HL-60 (cell line): ENCODE measurements around the gene OR5H2.

Source experiments
- GABPA ChIP-seq: IDR thresholded peaks from 2 replicates; pipeline ENCODE4 v1.6.1; 2012; ENCODE audit warnings: low read depth
- POLR2AphosphoS5 ChIP-seq: IDR thresholded peaks from 2 replicates; pipeline ENCODE4 v1.6.1; 2012; ENCODE audit warnings: low read depth
- SPI1 ChIP-seq: IDR thresholded peaks from 2 replicates; pipeline ENCODE4 v1.6.1; 2012; ENCODE audit warnings: low read depth, mild to moderate bottlenecking, borderline replicate concordance
- TF ChIP-seq, protein P1 (sequence below): IDR thresholded peaks from one replicate; pipeline ENCODE4 v1.5.1; 2011; ENCODE audit warnings: low read length, control low read depth, inconsistent platforms; ENCODE audit not compliant: insufficient read depth
- TF ChIP-seq, protein P2 (sequence below): IDR thresholded peaks from 2 replicates; pipeline ENCODE4 v1.6.1; 2012; ENCODE audit warnings: low read depth; ENCODE audit not compliant: insufficient replicate concordance

- TF ChIP-seq, protein P1, sequence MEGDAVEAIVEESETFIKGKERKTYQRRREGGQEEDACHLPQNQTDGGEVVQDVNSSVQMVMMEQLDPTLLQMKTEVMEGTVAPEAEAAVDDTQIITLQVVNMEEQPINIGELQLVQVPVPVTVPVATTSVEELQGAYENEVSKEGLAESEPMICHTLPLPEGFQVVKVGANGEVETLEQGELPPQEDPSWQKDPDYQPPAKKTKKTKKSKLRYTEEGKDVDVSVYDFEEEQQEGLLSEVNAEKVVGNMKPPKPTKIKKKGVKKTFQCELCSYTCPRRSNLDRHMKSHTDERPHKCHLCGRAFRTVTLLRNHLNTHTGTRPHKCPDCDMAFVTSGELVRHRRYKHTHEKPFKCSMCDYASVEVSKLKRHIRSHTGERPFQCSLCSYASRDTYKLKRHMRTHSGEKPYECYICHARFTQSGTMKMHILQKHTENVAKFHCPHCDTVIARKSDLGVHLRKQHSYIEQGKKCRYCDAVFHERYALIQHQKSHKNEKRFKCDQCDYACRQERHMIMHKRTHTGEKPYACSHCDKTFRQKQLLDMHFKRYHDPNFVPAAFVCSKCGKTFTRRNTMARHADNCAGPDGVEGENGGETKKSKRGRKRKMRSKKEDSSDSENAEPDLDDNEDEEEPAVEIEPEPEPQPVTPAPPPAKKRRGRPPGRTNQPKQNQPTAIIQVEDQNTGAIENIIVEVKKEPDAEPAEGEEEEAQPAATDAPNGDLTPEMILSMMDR: peak; percentile 58
- TF ChIP-seq, protein P2, sequence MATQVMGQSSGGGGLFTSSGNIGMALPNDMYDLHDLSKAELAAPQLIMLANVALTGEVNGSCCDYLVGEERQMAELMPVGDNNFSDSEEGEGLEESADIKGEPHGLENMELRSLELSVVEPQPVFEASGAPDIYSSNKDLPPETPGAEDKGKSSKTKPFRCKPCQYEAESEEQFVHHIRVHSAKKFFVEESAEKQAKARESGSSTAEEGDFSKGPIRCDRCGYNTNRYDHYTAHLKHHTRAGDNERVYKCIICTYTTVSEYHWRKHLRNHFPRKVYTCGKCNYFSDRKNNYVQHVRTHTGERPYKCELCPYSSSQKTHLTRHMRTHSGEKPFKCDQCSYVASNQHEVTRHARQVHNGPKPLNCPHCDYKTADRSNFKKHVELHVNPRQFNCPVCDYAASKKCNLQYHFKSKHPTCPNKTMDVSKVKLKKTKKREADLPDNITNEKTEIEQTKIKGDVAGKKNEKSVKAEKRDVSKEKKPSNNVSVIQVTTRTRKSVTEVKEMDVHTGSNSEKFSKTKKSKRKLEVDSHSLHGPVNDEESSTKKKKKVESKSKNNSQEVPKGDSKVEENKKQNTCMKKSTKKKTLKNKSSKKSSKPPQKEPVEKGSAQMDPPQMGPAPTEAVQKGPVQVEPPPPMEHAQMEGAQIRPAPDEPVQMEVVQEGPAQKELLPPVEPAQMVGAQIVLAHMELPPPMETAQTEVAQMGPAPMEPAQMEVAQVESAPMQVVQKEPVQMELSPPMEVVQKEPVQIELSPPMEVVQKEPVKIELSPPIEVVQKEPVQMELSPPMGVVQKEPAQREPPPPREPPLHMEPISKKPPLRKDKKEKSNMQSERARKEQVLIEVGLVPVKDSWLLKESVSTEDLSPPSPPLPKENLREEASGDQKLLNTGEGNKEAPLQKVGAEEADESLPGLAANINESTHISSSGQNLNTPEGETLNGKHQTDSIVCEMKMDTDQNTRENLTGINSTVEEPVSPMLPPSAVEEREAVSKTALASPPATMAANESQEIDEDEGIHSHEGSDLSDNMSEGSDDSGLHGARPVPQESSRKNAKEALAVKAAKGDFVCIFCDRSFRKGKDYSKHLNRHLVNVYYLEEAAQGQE: no peak
- TF ChIP-seq POLR2AphosphoS5 (no peak), GABPA (no peak), SPI1 (no peak)
These were observed 47.3 kb downstream of the OR5H2 start for GRCh38 chr3:98329392-98330124.
